OCI-LY1 (cell line): ENCODE data around the gene HNRNPM.

ENCODE experiments used
- H2AFZ ChIP-seq: fragments of 200-600 bp; sonication (generic), shearing (Covaris generic); 2 replicates; pipeline ENCODE4 v1.6.0; 2014; ENCODE audit warnings: antibody characterized with exemption, mild to moderate bottlenecking, low read length
- H3F3A ChIP-seq: fragments of 200-600 bp; sonication (generic), shearing (Covaris generic); 2 replicates; pipeline ENCODE4 v1.6.0; 2014; ENCODE audit warnings: mild to moderate bottlenecking, antibody characterized with exemption, low read length, moderate library complexity; ENCODE audit not compliant: insufficient read depth
- H3K27ac ChIP-seq: fragments of 200-600 bp; sonication (generic); 2 replicates; pipeline ENCODE4 v1.5.1; 2014; ENCODE audit warnings: low read length, mixed run types, mild to moderate bottlenecking, low read depth; ENCODE audit not compliant: poor library complexity, severe bottlenecking
- H3K27me3 ChIP-seq: fragments of 200-600 bp; sonication (generic); 2 replicates; pipeline ENCODE4 v1.6.0; 2014; ENCODE audit warnings: antibody characterized with exemption, mild to moderate bottlenecking, low read length, moderate library complexity; ENCODE audit not compliant: insufficient read depth
- H3K36me3 ChIP-seq: fragments of 200-600 bp; sonication (generic); 2 replicates; pipeline ENCODE4 v1.6.1; 2014; ENCODE audit warnings: mild to moderate bottlenecking, antibody characterized with exemption, low read length, moderate library complexity, mixed read lengths; ENCODE audit not compliant: insufficient read depth
- H3K4me1 ChIP-seq: fragments of 200-600 bp; sonication (generic); 2 replicates; pipeline ENCODE4 v1.5.1; 2014; ENCODE audit warnings: mild to moderate bottlenecking, low read length, moderate library complexity; ENCODE audit not compliant: insufficient read depth, severe bottlenecking
- H3K4me2 ChIP-seq: fragments of 200-600 bp; sonication (generic), shearing (Covaris generic); 2 replicates; pipeline ENCODE4 v1.6.1; 2014; ENCODE audit warnings: low read length
- H3K4me3 ChIP-seq: fragments of 200-600 bp; sonication (generic); 2 replicates; pipeline ENCODE4 v1.5.1; 2014; ENCODE audit warnings: low read length, low read depth, mild to moderate bottlenecking, mixed read lengths; ENCODE audit not compliant: poor library complexity, severe bottlenecking
- H3K79me2 ChIP-seq: fragments of 200-600 bp; shearing (Covaris generic); 2 replicates; pipeline ENCODE4 v1.6.1; 2016; ENCODE audit warnings: mixed run types, low read length, mixed read lengths; ENCODE audit not compliant: insufficient read depth
- H3K9ac ChIP-seq: fragments of 200-600 bp; sonication (generic), shearing (Covaris generic); 2 replicates; pipeline ENCODE4 v1.6.1; 2014; ENCODE audit warnings: mild to moderate bottlenecking, low read length, mixed read lengths
- H3K9me2 ChIP-seq: fragments of 200-600 bp; sonication (generic), shearing (Covaris generic); 2 replicates; pipeline ENCODE4 v1.6.1; 2014; ENCODE audit warnings: low read depth, mild to moderate bottlenecking, low read length, mixed read lengths
- H3K9me3 ChIP-seq: fragments of 200-600 bp; shearing (Covaris generic); 2 replicates; pipeline ENCODE4 v1.6.1; 2014; ENCODE audit warnings: low read length, mixed read lengths
- H4K20me1 ChIP-seq: fragments of 200-600 bp; sonication (generic), shearing (Covaris generic); 2 replicates; pipeline ENCODE4 v1.6.0; 2016; ENCODE audit warnings: mild to moderate bottlenecking, low read length; ENCODE audit not compliant: insufficient read depth
- CTCF ChIP-seq: fragments of 200-600 bp; sonication (generic), shearing (Covaris generic); IDR thresholded peaks from 2 replicates; pipeline ENCODE4 v1.5.1; 2017; ENCODE audit warnings: mild to moderate bottlenecking, antibody characterized with exemption, low read length, moderate library complexity, mixed read lengths
- EZH2 ChIP-seq: fragments of 200-600 bp; sonication (generic), shearing (Covaris generic); IDR thresholded peaks from 2 replicates; pipeline ENCODE4 v1.8.0; 2017; ENCODE audit warnings: borderline replicate concordance, mixed run types, mild to moderate bottlenecking, antibody characterized with exemption, low read length, moderate library complexity, mixed read lengths

HNRNPM gene

GRCh38 chr19:8528500-8528899 is 83.7 kb downstream of the HNRNPM start:
- Histone ChIP-seq H3K79me2 (no peaks in the 10 kb centered on the region), H3K36me3 (no peaks in the 10 kb centered on the region), H3K4me2 (no peak overlapping the region), H3K27ac (no peak overlapping the region), H3K27me3 (no peaks in the 10 kb centered on the region; the same call in 1 of the 2 replicates), H3F3A (no peaks in the 10 kb centered on the region), H3K9me3 (no peaks in the 10 kb centered on the region), H3K9me2 (no peaks in the 10 kb centered on the region), H4K20me1 (no peaks in the 10 kb centered on the region), H2AFZ (no peak overlapping the region), H3K4me3 (no peak overlapping the region), H3K4me1 (no peaks in the 10 kb centered on the region), H3K9ac (no peak overlapping the region)
- TF ChIP-seq EZH2, result no peak
- TF ChIP-seq CTCF, result no peak

GRCh38 chr19:8529369-8530006 is 84.7 kb downstream of the HNRNPM start:
- Histone ChIP-seq H3K4me2 (no peak overlapping the region), H3K9ac (no peak overlapping the region), H3F3A (no peaks in the 10 kb centered on the region), H4K20me1 (no peaks in the 10 kb centered on the region), H3K9me3 (no peaks in the 10 kb centered on the region), H3K9me2 (no peaks in the 10 kb centered on the region), H3K27me3 (no peaks in the 10 kb centered on the region; the same call in 1 of the 2 replicates), H3K27ac (no peak overlapping the region), H3K4me1 (no peaks in the 10 kb centered on the region), H2AFZ (no peak overlapping the region), H3K4me3 (no peak overlapping the region), H3K79me2 (no peaks in the 10 kb centered on the region), H3K36me3 (no peaks in the 10 kb centered on the region)
- TF ChIP-seq EZH2 (no peak), CTCF (no peak)

- H3K4me1 ChIP-seq, result no peaks in the 10 kb centered on the region
- no peaks in the 10 kb centered on the region for H3K9me3 ChIP-seq
- H2AFZ ChIP-seq, result no peak overlapping the region
- H3K36me3 ChIP-seq, result no peaks in the 10 kb centered on the region
- TF ChIP-seq CTCF, result no peak
- no peak for TF ChIP-seq EZH2
- no peaks in the 10 kb centered on the region; the same call in 1 of the 2 replicates for H3K27me3 ChIP-seq
- H3K9me2 ChIP-seq, result no peaks in the 10 kb centered on the region
- H4K20me1 ChIP-seq, result no peaks in the 10 kb centered on the region
- H3K27ac ChIP-seq, result no peak overlapping the region
- no peak overlapping the region for H3K4me3 ChIP-seq
- no peaks in the 10 kb centered on the region for H3K79me2 ChIP-seq
- H3K4me2 ChIP-seq, result no peak overlapping the region
- no peaks in the 10 kb centered on the region for H3F3A ChIP-seq
- no peak overlapping the region for H3K9ac ChIP-seq
These were observed 85.4 kb downstream of the HNRNPM start for GRCh38 chr19:8530061-8530679.
